Nucleus accumbens (tissue), 56 donors: ENCODE data around the gene PHYKPL.
"Not testable (repeated sequence)": the region's sequence is repeated elsewhere in the genome, so short reads cannot be mapped to it uniquely, and the experiment has no call there.

Experiments
- DNase-seq, 56 donors: peaks; one replicate each; lab custom pipeline; 2025; lab: John Stamatoyannopoulos, UW

PHYKPL gene

GRCh38 chr5:178210686-178211085 is 21.9 kb downstream of the PHYKPL start:
- no peak for DNase-seq

DNA sequence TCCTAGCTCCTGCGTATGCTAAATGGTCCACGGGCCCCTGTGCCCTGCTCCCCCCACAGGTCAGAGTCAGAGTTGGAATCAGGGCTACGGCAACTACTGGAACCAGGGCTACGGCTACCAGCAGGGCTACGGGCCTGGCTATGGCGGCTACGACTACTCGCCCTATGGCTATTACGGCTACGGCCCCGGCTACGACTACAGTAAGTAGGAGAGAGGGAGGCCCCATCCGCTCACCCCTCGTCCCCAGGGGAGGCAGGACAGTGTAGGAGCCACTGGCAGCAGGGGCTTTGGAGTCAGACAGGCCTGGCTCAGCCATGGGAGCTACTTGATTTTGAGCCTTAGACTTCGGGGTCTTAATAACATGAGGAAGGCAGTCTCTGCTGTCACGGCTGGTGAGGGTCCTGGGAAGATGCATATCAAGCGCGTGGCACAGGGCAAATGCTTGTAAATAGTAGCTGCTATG is 22.5 kb downstream of the PHYKPL start:
- DNase-seq, result no peak

GRCh38 chr5:178209334-178210072 is 23.1 kb downstream of the PHYKPL start:
- no peak for DNase-seq

GRCh38 chr5:178208540-178209227 is 23.9 kb downstream of the PHYKPL start:
- DNase-seq, result no peak

GRCh38 chr5:178207917-178208280 is 24.7 kb downstream of the PHYKPL start:
- no peak for DNase-seq

DNA sequence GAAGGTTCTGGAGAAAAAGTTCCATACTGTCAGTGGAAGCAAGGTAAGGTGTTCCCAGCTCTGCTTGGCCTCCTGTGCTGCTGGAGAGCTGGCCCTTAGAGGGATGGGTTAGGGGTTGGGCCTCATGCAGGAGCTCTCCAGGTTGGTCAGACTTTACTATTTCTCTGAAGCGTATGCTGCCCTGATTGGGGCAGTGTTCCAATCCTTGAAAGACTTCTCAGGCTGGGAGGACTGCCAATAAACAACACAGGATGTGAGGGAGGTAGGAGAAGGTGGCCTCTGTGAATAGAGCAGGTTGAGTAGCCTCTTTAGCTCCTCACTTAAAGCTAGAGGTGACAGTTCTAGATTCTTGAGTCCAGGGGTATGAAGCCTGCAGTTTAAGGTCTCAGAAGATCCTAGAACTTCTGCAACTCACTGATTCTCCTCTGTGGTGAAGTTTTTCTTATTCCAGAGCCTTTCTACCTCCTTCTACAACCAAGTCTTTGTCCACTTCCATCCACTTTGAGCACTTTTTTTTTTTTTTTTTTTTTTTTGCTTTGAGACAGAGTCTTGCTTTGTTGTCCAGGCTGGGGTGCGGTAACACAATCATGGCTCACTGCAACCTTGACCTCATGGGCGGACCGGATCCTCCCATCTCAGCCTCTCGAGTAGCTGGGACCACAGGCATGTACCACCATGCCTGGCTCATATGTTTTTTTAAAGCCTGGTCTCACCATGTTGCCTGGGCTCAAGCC is 25.3 kb downstream of the PHYKPL start:
- no peak for DNase-seq

DNA sequence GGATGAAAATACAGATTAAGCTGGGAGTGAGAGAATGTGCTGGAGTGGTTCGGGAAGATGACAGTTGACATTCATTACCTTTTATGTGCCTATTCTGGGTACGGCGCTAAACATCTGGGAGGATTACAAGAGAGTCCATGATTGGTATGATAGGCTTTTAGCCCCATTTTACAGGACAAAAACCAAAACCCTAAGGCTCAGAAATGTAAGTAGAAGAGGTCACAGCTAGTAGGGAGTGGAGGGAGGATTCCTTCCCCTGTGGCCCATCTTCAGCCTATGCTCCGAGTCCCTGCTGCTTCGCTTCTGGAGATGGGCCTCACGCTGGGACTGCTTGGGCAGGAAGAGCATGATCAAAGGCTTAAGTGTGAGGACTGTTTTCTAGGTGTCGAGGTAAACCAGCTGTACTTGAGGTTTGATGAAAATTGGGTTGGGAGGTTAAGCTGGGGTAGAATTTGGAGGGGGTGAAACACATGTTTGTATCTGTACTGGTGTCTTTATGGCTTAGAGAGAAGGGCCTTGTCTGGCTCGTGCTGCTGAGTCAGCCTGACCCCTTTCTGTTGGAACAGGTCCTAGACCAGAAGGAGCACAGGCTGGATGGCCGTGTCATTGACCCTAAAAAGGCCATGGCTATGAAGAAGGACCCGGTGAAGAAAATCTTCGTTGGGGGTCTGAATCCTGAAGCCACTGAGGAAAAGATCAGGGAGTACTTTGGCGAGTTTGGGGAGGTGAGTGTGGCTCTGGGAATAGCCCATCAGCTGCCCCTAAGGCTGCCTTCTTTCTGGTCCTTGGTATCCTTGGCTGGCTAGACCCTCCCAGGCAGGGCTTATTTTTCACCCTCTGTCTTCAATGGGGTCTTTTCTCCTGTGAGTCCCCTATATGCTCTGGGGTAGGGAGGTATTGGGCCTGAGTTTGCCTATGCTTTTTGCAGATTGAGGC is 26.2 kb downstream of the PHYKPL start:
- DNase-seq, result peak in 1 of 56 donors; percentile 15

DNA sequence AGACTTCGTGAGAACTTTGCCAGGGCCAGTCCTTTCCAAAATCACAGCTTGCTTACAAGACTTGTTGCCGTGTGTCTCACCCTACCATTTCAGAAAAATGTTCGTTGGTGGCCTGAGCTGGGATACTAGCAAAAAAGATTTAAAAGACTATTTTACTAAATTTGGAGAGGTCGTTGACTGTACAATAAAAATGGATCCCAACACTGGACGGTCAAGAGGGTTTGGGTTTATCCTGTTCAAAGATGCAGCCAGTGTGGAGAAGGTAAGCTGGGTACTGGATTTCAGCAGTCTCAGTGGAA is 26.9 kb downstream of the PHYKPL start:
- DNase-seq, result no peak

GRCh38 chr5:178204935-178205748 is 27.5 kb downstream of the PHYKPL start:
- peak in 42 of 56 donors; percentile 7 to 68 (median 36) for DNase-seq

GRCh38 chr5:178204182-178204934 is 28.2 kb downstream of the PHYKPL start, which contains the start of gene HNRNPAB:
TSS of gene HNRNPAB (plus strand) at chr5:178204533. CDS start at chr5:178204838, 305 bp downstream.
- DNase-seq, result peak; percentile 73 to 97 (median 92)

- DNase-seq, result peak in 1 of 56 donors; percentile 52
Observed at GRCh38 chr5:178203670-178204181, 28.9 kb downstream of the PHYKPL start.

GRCh38 chr5:178202541-178202940 is 30.1 kb downstream of the PHYKPL start:
- no peak for DNase-seq

GRCh38 chr5:178201927-178202235 is 30.7 kb downstream of the PHYKPL start:
- DNase-seq, result no peak

DNA sequence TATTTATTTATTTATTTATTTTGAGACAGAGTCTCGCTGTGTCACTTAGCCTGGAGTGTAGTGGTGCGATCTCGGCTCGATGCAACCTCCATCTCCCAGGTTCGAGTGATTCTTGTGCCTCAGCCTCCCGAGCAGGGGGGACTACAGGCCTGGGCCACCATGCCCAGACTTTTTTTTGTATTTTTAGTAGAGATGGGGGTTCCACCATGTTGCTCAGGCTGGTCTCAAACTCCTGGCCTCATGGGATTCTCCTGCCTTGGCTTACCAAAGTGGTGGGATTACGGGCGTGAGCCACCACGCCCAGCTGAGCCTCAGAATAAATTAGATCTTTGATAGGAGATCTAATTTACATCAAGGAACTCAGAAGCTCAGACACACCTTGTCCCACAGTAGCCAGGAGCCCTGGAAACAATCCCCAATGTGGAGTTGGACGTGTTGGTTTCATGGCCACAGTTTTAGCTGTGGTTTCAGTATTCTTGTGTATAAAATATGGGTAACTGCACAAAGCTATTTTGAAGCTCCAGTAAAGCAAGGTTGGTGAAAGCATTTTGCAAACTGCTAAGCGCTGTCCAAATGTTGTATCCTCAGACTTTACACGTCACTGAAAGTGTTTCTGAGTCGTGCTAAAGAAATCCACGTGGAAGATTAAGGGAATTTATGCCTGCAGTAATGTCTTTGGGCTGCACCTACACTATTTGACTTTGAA is 31.2 kb downstream of the PHYKPL start:
- no peak for DNase-seq

GRCh38 chr5:178199581-178200434 is 32.8 kb downstream of the PHYKPL start:
- DNase-seq, result no peak

DNA sequence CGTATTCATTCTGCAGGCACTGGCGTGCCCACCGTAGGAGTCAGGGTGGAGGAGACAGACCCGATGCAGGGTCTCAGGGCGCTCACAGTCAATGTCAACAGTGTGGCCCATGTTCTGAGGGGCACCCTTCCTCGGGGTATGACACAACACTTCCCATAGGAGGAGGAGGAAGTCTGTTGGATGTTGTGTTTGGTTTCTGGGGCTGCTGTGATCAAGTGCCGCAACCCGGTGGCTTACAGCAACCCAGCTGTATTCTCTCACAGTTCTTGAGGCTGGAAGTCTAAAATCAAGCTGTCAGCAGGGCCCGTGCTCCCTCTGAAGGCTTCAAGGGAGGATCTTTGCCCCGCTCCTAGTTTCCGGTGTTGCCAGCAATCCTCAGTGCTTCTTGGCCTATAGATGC is 33.9 kb downstream of the PHYKPL start:
- no peak for DNase-seq

- DNase-seq, result not testable (repeated sequence)
Observed at GRCh38 chr5:178198151-178198550, 34.5 kb downstream of the PHYKPL start.
